ENCODE measurements around the gene SPINK2. TPM values are rescaled to one million over a fixed set of nuclear protein-coding genes. Genes with fewer than 3 reads are reported as not detected.

Gene SPINK2
- total RNA-seq, 1 experiment from 2014 or later: not detected

DNA sequence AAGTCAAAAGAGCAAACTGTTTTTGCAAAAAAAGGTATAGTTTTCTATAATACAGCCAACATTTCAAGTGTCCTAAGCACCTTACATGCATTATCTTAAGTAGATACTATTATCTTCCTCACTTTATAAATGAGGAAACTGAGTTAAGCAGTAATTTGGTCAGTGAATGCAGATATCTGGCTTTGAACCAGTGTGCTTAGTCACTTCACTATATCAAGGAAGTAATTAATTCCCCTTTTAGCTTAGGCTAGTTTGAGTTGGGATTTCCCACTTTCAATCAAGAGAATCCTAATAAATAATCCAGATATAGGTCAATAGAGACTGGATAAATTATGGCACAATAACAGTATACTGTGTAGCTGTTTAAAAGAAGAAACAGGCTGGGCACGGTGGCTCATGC is 14.8 kb downstream of the SPINK2 start:
- intact Hi-C loops (cut with micrococcal nuclease; ENCODE audit: unreplicated experiment): no loop called here
- POLR2A ChIA-PET: no interaction called here

DNA sequence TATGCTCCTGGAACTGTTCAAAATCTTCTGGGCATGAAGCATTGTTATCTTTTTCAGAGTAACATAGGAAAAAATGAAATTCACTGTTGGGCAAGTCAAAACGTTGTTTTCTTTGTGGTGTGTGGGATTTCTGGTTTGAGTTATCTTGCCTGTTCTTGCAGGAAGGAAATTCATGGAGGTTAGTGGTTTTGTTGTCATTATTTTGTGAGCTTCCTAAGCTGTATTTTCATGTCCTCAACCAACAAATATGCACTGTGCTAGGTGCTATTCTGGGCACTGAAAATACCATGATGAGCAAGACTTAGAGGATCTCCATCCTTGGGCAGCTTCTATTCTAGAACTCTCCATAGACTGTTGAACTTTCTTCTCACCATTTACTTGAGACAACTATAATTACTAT is 16.9 kb downstream of the SPINK2 start:
- H3K4me3 ChIP-seq (ENCODE audit: low read depth in 2 of 2, low read length in 2 of 2): no peak overlapping the region
- no peak for DNase-seq (ENCODE audit: low read depth, low spot score)
- BruUV-seq (replicated peaks): no TSS peak
- no peak overlapping the region for H3K27ac ChIP-seq (ENCODE audit: low read length)
- CTCF ChIA-PET: no interaction called here
- no peaks in the 10 kb centered on the region for H3K36me3 ChIP-seq (ENCODE audit: control insufficient read depth, insufficient read depth, low read length)
- intact Hi-C loops (cut with micrococcal nuclease; ENCODE audit: unreplicated experiment): no loop called here
- H3K4me1 ChIP-seq (ENCODE audit: control insufficient read depth, insufficient read depth, low read length): peaks cover under 1% of the 10 kb centered on the region; the same call in 1 of the 2 replicates
- ATAC-seq: no peak
- H3K27me3 ChIP-seq (ENCODE audit: control insufficient read depth, insufficient read depth, low read length): no peaks in the 10 kb centered on the region
- in situ Hi-C loops (cut with HindIII; ENCODE audit: low pct_unique_long_range_greater_than_20kb, low sequenced_read_pairs): no loop called here
- TF ChIP-seq SIN3A (IDR thresholded peaks at IDR 0.05; ENCODE audit: borderline replicate concordance, insufficient read depth, low read depth, low read length) (no peak), TCF7L2 (IDR thresholded peaks at IDR 0.05; ENCODE audit: low read depth, low read length) (no peak), POLR2AphosphoS5 (IDR thresholded peaks at IDR 0.05; ENCODE audit: low read depth, low read length) (no peak)
- TF ChIP-seq, protein P1, sequence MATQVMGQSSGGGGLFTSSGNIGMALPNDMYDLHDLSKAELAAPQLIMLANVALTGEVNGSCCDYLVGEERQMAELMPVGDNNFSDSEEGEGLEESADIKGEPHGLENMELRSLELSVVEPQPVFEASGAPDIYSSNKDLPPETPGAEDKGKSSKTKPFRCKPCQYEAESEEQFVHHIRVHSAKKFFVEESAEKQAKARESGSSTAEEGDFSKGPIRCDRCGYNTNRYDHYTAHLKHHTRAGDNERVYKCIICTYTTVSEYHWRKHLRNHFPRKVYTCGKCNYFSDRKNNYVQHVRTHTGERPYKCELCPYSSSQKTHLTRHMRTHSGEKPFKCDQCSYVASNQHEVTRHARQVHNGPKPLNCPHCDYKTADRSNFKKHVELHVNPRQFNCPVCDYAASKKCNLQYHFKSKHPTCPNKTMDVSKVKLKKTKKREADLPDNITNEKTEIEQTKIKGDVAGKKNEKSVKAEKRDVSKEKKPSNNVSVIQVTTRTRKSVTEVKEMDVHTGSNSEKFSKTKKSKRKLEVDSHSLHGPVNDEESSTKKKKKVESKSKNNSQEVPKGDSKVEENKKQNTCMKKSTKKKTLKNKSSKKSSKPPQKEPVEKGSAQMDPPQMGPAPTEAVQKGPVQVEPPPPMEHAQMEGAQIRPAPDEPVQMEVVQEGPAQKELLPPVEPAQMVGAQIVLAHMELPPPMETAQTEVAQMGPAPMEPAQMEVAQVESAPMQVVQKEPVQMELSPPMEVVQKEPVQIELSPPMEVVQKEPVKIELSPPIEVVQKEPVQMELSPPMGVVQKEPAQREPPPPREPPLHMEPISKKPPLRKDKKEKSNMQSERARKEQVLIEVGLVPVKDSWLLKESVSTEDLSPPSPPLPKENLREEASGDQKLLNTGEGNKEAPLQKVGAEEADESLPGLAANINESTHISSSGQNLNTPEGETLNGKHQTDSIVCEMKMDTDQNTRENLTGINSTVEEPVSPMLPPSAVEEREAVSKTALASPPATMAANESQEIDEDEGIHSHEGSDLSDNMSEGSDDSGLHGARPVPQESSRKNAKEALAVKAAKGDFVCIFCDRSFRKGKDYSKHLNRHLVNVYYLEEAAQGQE (IDR thresholded peaks at IDR 0.05; ENCODE audit: insufficient read depth in 1 of 2, low read depth in 2 of 2, low read length in 1 of 2): no peak
- TF ChIP-seq, protein P2, sequence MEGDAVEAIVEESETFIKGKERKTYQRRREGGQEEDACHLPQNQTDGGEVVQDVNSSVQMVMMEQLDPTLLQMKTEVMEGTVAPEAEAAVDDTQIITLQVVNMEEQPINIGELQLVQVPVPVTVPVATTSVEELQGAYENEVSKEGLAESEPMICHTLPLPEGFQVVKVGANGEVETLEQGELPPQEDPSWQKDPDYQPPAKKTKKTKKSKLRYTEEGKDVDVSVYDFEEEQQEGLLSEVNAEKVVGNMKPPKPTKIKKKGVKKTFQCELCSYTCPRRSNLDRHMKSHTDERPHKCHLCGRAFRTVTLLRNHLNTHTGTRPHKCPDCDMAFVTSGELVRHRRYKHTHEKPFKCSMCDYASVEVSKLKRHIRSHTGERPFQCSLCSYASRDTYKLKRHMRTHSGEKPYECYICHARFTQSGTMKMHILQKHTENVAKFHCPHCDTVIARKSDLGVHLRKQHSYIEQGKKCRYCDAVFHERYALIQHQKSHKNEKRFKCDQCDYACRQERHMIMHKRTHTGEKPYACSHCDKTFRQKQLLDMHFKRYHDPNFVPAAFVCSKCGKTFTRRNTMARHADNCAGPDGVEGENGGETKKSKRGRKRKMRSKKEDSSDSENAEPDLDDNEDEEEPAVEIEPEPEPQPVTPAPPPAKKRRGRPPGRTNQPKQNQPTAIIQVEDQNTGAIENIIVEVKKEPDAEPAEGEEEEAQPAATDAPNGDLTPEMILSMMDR (IDR thresholded peaks at IDR 0.05): no peak
- H3K9me3 ChIP-seq (ENCODE audit: control insufficient read depth, insufficient read depth, low read depth, low read length): no peaks in the 10 kb centered on the region
- POLR2A ChIA-PET: no interaction called here

More for the DNA sequence above, 14.8 kb downstream of the SPINK2 start:
- no TSS peak for BruUV-seq (replicated peaks)
- no peak overlapping the region for H3K27ac ChIP-seq (ENCODE audit: low read length)
- in situ Hi-C loops (cut with HindIII; ENCODE audit: low pct_unique_long_range_greater_than_20kb, low sequenced_read_pairs): no loop called here
- no peaks in the 10 kb centered on the region for H3K4me1 ChIP-seq (ENCODE audit: control insufficient read depth, insufficient read depth, low read length)
- no peaks in the 10 kb centered on the region for H3K9me3 ChIP-seq (ENCODE audit: control insufficient read depth, insufficient read depth, low read depth, low read length)
- no peaks in the 10 kb centered on the region for H3K36me3 ChIP-seq (ENCODE audit: control insufficient read depth, insufficient read depth, low read length)
- DNase-seq (ENCODE audit: low read depth, low spot score): no peak
- no peaks in the 10 kb centered on the region for H3K27me3 ChIP-seq (ENCODE audit: control insufficient read depth, insufficient read depth, low read length)
- no peak overlapping the region for H3K4me3 ChIP-seq (ENCODE audit: low read depth in 2 of 2, low read length in 2 of 2)
- ATAC-seq: no peak
- TF ChIP-seq, protein P2 (IDR thresholded peaks at IDR 0.05): no peak
- TF ChIP-seq POLR2AphosphoS5 (IDR thresholded peaks at IDR 0.05; ENCODE audit: low read depth, low read length) (no peak), SIN3A (IDR thresholded peaks at IDR 0.05; ENCODE audit: borderline replicate concordance, insufficient read depth, low read depth, low read length) (no peak), TCF7L2 (IDR thresholded peaks at IDR 0.05; ENCODE audit: low read depth, low read length) (no peak)
- TF ChIP-seq, protein P1 (IDR thresholded peaks at IDR 0.05; ENCODE audit: insufficient read depth in 1 of 2, low read depth in 2 of 2, low read length in 1 of 2): no peak
- CTCF ChIA-PET: no interaction called here
